HG02763 (cell line): ENCODE measurements around the gene ZFYVE28.

ENCODE experiments used
- ATAC-seq: cut with Tn5 transposase; IDR thresholded peaks from one replicate; pipeline ENCODE4 v1.9.1; 2021; ENCODE audit warnings: mild to moderate bottlenecking, moderate library complexity; ENCODE audit not compliant: unreplicated experiment

Gene ZFYVE28

GRCh38 chr4:2428496-2429213 lies 10.2 kb upstream of the ZFYVE28 start:
- no peak for ATAC-seq

GRCh38 chr4:2427383-2428334 lies 9.2 kb upstream of the ZFYVE28 start:
- ATAC-seq, result no peak

- no peak for ATAC-seq
Observed at GRCh38 chr4:2426711-2427275, 8.3 kb upstream of the ZFYVE28 start.

GRCh38 chr4:2426069-2426397 lies 7.6 kb upstream of the ZFYVE28 start:
- ATAC-seq, result no peak

DNA sequence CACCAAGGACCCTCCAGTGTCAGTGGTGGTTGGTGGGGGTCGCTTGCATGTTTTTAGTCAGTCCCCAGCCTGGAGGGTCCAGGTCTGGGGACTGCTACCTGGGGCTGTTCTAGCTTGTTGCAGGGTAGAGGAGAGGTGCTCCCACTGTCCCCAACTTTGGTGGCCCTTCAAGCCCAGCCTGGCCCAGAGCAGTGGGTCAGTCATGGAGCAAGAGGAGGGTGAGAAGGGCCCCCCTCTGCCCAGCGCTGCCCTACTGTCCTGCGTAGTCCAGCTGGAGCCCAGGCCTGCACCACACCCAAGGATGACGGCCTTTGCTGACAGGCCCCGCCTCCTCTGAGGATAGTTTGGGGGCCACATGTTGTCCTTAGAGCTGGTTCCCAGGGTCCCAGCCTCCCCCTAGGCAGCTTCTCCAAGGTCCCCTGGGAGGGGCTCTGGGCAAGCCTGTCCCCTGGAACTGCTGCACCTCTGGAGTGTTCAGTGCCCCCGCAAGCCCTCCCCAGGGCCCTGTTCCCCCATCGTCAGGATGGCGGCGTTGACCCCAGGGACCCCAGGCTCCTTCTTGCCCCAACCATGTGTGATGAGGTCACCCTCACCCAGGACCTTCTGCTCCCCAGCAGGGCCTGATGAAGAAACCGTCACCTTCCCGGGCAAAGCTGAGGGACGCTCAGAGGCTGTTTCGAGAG lies 7.1 kb upstream of the ZFYVE28 start:
- no peak for ATAC-seq

DNA sequence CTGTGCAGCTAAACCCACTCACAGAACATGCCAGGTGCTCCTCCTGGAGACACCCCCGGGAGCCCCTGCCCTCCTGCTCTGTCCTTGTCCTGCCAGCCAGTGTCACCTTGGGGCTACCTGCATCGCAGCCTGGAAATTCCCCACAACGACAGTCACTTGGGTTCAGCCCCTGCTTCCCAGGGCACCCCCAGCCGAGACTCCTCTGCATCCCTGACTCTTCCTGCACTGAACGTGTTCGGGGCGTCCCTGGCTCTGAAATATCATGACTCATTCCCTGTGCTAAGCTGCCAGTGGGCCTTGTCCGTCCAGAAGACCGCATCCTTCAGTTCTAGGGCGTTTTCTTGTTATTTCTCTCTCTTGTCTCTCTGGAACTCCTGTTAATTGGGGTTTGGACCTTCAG lies 6.1 kb upstream of the ZFYVE28 start:
- ATAC-seq, result no peak

DNA sequence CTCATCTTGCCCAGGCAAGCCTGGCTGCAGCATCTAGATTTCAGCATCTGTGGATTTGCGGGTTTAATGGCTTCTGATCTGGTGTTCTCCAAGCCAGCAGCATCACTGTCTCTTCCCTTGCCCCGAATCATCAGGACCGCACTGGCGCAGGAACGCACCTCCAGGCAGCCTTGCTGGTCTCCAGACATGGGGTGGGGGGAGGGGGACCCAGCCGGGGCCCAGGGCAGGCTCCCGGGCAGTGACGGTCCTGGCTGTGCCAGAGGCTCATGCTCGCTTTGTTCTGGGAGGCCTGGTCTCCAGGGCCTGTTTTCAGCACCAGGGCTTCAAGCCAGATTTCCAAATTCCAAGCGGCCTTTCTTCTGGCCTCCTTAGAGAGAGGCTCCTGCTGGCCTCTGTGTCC lies 5.2 kb upstream of the ZFYVE28 start:
- no peak for ATAC-seq

DNA sequence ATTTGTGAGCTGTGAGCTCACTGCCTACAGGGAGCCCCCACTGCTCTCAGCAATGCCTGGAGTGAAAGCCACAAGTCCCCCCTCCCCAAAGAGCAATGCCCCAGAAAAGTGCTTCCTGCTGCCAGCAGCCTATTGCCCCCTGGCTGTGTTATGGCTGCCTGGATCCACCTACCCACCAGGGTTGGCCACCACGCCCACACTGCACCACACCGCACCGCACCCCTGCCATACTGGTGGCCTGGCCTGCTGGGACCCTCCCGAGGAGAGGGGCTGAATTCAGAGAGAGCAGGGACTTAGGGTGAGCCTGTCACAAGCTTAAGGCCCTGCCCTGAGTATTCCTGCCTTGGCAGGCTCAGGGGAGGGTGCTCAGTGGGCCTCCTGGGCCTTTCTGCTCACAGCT lies 4.6 kb upstream of the ZFYVE28 start:
- no peak for ATAC-seq

DNA sequence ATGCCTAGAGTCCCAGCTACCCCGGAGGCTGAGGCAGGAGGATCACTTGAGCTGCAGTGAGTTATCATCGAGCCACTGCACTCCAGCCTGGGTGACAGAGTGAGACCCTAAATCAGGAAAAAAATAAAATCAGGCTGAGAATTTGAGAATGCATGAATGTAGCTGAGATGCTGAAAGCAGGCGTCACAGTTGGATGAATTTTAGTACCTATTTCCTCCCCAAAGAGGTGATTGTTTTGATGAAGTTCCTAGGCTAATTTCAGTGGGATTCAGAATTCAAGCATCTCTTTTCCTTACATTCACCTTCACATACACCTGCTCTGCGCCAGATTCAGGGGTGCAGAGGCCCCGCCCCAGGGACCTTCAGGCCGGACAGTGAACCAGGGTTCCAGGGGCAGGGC lies 3.5 kb upstream of the ZFYVE28 start:
- no peak for ATAC-seq

DNA sequence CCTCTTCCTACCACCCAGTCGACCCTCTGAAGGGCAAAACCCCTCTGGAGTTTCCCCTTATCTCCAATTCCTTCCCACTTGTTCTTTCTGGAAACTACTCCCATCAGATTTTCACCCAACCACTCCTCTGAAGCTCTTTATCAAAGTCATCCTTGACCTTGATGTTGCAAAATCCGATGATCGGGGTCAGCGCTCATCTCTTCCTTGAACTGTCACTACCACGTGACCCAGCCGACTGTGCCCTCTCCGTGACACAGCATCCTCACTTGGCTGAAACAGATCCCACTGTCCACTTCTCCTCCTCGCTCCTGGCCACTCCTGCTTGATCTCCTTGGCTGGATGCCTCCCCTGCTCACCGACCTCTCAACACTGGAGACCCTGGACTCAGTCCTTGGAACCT lies 1.4 kb upstream of the ZFYVE28 start:
- ATAC-seq, result no peak

- peak; percentile 88 for ATAC-seq
Observed at GRCh38 chr4:2418650-2419571, 466 bp upstream of the ZFYVE28 start, which contains the start of gene CFAP99. Gene CFAP99, plus strand, starts transcription at chr4:2418955.

- ATAC-seq, result no peak
Observed at GRCh38 chr4:2417226-2417764, 1.1 kb downstream of the ZFYVE28 start.

DNA sequence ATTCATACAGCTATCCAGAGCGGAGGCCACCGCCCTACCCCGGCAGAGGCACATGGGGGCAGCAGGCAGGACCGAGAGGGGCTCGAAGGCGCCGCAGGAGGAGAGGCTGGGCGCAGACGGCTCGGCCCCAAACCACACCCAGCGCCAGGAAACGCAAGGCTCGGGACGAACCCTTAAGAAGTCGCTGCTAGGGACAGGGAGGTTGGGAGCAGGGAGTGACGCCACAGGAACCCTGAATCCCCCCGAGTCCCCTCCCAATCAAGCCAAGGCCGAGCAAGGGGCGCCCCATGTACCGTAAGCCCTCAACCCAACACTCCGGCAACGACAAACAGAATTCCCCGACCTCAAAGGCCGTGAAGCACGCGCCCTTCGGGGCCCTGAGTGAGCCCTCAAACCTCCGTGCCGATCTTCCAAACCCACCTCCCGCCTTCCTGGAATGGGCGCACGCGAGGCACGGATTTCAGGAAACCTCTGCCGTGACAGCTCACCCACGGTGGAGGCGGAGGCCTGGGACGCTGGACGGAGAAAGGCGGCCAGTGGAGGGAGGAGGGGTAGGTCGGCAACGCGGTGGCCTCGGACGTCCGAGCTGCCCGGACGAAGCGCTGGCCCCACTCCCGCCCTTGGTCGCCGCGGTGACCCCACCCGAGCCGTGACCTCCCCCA lies 1.8 kb downstream of the ZFYVE28 start:
- no peak for ATAC-seq

DNA sequence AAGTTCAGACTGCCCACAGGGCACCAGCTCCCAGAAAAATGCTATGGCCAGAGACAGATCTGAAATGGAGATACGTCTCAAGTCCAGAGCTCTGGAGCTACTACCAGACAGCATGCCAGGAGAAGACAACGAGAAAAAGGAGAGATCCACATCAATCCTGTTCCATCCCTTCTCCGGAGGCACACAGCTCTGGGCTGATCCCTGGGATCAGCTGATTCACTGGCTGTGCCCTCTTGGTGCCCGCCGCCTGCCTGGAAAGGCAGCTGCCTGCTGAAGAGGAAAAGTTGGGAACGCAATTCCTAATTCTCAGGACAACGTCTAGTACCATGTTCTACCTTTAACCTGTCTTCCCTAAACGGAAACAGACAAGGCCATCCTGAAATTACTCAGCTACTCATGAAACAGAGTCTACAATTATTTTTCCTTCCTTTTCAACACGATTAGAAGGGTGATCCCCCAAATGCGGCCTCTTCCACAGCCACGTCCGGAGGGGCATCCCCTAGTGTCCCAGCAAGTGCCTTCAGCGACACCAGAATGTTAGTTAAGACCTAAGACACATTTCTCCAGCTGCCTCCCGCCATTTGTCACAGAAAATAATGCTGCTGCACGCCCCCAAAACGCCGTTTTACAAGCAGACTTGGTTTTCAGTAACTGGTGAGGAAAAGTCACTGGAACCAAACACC lies 2.4 kb downstream of the ZFYVE28 start:
- no peak for ATAC-seq

DNA sequence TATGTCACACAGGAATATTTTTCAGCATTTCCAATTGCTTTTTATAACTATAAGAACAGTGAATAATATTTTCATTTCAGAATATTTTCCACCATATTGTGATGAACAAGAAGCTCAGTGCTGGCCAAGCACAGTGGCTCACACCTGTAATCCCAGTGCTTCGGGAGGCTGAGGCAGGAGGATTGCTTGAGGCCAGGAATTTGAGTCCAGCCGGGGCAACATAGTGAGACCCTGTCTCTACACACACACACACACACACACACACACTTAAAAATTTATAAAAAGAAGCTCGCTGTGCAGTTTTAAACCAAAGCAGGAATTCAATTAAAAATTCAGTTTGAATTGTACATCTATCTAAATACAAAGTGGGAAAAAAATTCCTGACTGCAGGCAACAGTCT lies 3.2 kb downstream of the ZFYVE28 start:
- no peak for ATAC-seq

DNA sequence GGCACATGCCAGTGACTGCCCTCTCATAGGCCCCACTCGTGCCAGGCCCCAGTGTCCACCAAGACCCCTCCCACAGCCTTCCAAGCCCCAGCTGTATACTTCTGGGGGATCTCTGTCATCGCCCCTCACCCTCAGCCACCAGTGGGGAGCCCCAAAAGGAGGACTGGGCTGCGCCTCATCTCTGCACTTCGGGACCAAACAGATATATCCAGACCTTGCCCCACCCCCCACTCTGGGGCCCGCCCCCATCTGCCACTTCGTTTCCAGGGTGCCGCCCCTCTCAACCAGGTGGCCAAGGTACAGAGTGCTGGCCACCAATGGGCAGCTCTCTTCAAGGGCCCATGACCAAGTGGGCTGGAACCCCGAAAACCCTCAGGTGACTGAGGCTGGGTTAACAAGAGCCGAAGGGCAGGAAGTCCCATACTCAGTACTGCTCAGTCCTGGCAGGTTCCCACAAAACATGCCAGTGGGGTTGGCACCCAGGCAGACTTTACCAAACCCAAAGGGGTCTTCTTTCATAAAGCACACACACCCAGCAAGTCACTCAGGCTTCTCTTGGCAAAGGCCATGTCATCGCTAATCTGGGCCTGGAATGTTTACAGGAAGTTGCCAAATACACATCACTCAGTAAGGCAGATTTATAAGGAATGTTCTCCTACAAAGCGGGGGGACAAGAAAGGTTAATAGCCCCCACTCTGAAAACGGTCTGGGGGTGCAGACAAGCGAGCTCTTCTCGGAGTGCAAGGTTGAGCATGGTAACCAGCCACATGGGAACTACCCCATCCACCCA lies 4.4 kb downstream of the ZFYVE28 start:
- no peak for ATAC-seq

DNA sequence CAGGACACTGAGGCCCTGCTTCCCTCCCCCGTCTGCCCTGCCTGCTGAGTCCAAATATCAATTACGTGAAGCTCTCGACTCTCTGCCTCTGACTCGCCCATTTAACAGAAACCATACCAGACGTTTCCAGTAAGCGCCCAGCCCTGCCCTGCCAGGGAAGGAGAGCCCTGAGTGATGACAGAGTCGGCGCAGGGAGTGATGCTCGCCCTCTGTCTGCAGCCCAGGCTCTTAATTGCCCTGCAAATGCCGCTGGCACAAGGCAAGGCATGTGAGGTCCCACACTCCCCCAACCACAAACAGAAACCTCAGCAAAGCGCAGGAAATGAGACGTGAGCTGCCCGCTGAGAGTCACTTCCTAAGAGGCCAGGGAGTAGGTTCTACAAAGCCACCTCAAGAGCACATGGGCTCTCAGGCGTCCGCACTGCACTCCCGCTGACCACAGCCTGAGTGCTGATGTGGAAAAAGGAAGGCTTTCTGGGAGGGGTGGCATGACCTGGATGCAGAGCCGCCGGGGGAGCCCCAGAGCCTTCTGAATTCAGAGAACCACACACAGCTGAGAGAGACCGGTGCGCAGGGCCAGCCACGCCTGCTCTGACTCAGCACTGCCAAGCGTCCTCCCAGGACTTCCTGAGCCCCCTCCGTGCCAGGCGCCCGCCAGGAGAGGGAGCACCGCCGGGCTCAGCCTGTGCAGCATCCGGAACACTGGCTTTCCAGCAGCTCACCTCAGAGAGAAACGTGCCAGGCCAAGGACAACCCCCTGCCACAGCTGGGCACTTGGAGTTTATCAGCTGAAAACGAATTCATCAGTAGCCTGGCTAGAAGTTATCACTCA lies 5.3 kb downstream of the ZFYVE28 start:
- peak; percentile 52 for ATAC-seq
